ENCODE measurements around the gene ABCF2.

ABCF2 gene

GRCh38 chr7:151244196-151244840 is 17.3 kb upstream of the ABCF2 start:
- peak; percentile 68 for DNase-seq
- Mint-ChIP-seq H3K27ac (no peak overlapping the region), H3K27me3 (ENCODE audit: low read depth, poor library complexity) (peaks cover 14% of the 10 kb centered on the region), H3K36me3 (ENCODE audit: low read depth) (peaks cover 4% of the 10 kb centered on the region), H3K4me1 (peaks cover 57% of the 10 kb centered on the region), H3K9me3 (no peaks in the 10 kb centered on the region), H3K4me3 (peak overlapping the region; percentile 70)
- TF ChIP-seq CTCF (IDR thresholded peaks at IDR 0.05): peak; percentile 93

- H3K36me3 Mint-ChIP-seq (ENCODE audit: low read depth): peaks cover 4% of the 10 kb centered on the region
- TF ChIP-seq CTCF (IDR thresholded peaks at IDR 0.05): no peak
- H3K9me3 Mint-ChIP-seq: no peaks in the 10 kb centered on the region
- H3K4me1 Mint-ChIP-seq: peaks cover 53% of the 10 kb centered on the region
- DNase-seq: no peak
- H3K4me3 Mint-ChIP-seq: no peak overlapping the region
- peaks cover 14% of the 10 kb centered on the region for H3K27me3 Mint-ChIP-seq (ENCODE audit: low read depth, poor library complexity)
- H3K27ac Mint-ChIP-seq: no peak overlapping the region
Observed at GRCh38 chr7:151243408-151244195, 16.6 kb upstream of the ABCF2 start.

GRCh38 chr7:151243045-151243349 is 16.0 kb upstream of the ABCF2 start:
- Mint-ChIP-seq H3K27me3 (ENCODE audit: low read depth, poor library complexity) (peaks cover 14% of the 10 kb centered on the region), H3K4me1 (peaks cover 48% of the 10 kb centered on the region), H3K4me3 (no peak overlapping the region), H3K36me3 (ENCODE audit: low read depth) (peaks cover 4% of the 10 kb centered on the region), H3K27ac (no peak overlapping the region), H3K9me3 (no peaks in the 10 kb centered on the region)
- TF ChIP-seq CTCF (IDR thresholded peaks at IDR 0.05): no peak
- no peak for DNase-seq

- no peak for TF ChIP-seq CTCF (IDR thresholded peaks at IDR 0.05)
- Mint-ChIP-seq H3K4me1 (peaks cover 42% of the 10 kb centered on the region), H3K36me3 (ENCODE audit: low read depth) (peaks cover 4% of the 10 kb centered on the region), H3K9me3 (no peaks in the 10 kb centered on the region), H3K27me3 (ENCODE audit: low read depth, poor library complexity) (peaks cover 14% of the 10 kb centered on the region), H3K27ac (no peak overlapping the region), H3K4me3 (no peak overlapping the region)
- no peak for DNase-seq
Observed at GRCh38 chr7:151242159-151243044, 15.4 kb upstream of the ABCF2 start.

- H3K27me3 Mint-ChIP-seq (ENCODE audit: low read depth, poor library complexity): peaks cover 14% of the 10 kb centered on the region
- DNase-seq: no peak
- peaks cover 4% of the 10 kb centered on the region for H3K36me3 Mint-ChIP-seq (ENCODE audit: low read depth)
- H3K27ac Mint-ChIP-seq: no peak overlapping the region
- no peak overlapping the region for H3K4me3 Mint-ChIP-seq
- TF ChIP-seq CTCF (IDR thresholded peaks at IDR 0.05): no peak
- H3K9me3 Mint-ChIP-seq: no peaks in the 10 kb centered on the region
- H3K4me1 Mint-ChIP-seq: peaks cover 36% of the 10 kb centered on the region
Observed at GRCh38 chr7:151241755-151242096, 14.7 kb upstream of the ABCF2 start.

Measured in nephron progenitor cell (in vitro differentiated cells).